K562 (cell line): ENCODE measurements around the gene HOMEZ. TPM values are rescaled to one million over a fixed set of nuclear protein-coding genes. Genes with fewer than 3 reads are reported as not detected.

Experiments used
- ATAC-seq: fragments of 200-7000 bp; cut with Tn5 transposase; 3 replicates; pipeline ENCODE4 v1.9.1; 2020; ENCODE audit warnings: moderate library complexity
- BruUV-seq: library from RNA; stranded (reverse); fragments of 400-500 nt; replicated peaks from 2 replicates; lab custom pipeline; 2021; lab: Mats Ljungman, UMichigan
- CTCF ChIA-PET: fragments of 300-600 bp; formaldehyde crosslinking; extraction: SDS; loops from one replicate; lab custom pipeline; 2021; ENCODE audit warnings: low intra/inter-chr PET ratio; lab: Yijun Ruan, JAX
- POLR2A ChIA-PET: fragments of 300-600, 350-650 bp; sonication (Branson Sonifier 250); formaldehyde crosslinking; extraction: SDS; loops from one replicate; lab custom pipeline; 2021; ENCODE audit warnings: antibody characterized with exemption, inconsistent platforms; lab: Yijun Ruan, JAX
- DNase-seq, 4 experiments: peaks; one replicate each; pipeline versions ENCODE4 v3.0.0 to v3.0.0-alpha.2; 2011 to 2018; ENCODE audit warnings: low spot score in 3 of 4, mixed read lengths in 3 of 4; ENCODE audit errors: extremely low read depth in 1 of 4
- FAIRE-seq: peaks from 2 replicates; lab custom pipeline; 2011; peaks lifted over from hg19 to GRCh38; lab: Jason Lieb, UNC
- H2AFZ ChIP-seq: 2 replicates; pipeline ENCODE4 v1.6.0; 2011; ENCODE audit warnings: low read depth, low read length, control low read depth, inconsistent platforms
- H3K27ac ChIP-seq: fragments of 200-600 bp; 3 replicates; pipeline ENCODE4 v1.8.0; 2011; ENCODE audit warnings: low read depth, mild to moderate bottlenecking, control low read depth, inconsistent platforms, low read length, moderate library complexity, mixed read lengths; ENCODE audit errors: extremely low read depth
- H3K27me3 ChIP-seq, 2 experiments: fragments of 300-600 bp in 1 of 2; 2 replicates in 1 of 2; 3 replicates in 1 of 2; pipeline versions ENCODE4 v1.6.0 to v1.8.0; 2011; ENCODE audit warnings: inconsistent platforms in 2 of 2, low read length in 2 of 2, mild to moderate bottlenecking in 1 of 2, mixed read lengths in 1 of 2, moderate library complexity in 1 of 2; ENCODE audit not compliant: control insufficient read depth in 2 of 2, insufficient read depth in 2 of 2
- H3K36me3 ChIP-seq: fragments of 300-600 bp; 3 replicates; pipeline ENCODE4 v1.8.0; 2011; ENCODE audit warnings: mild to moderate bottlenecking, low read length, inconsistent platforms; ENCODE audit not compliant: control insufficient read depth, insufficient read depth
- H3K4me1 ChIP-seq, 2 experiments: fragments of 200-600 bp in 1 of 2; replicated peaks in 1 of 2; 2 replicates in 1 of 2; 3 replicates in 1 of 2; pipeline versions ENCODE4 v1.5.1 to v1.8.0; 2011; ENCODE audit warnings: inconsistent platforms in 2 of 2, low read length in 2 of 2, mild to moderate bottlenecking in 1 of 2, mixed read lengths in 1 of 2, moderate library complexity in 1 of 2; ENCODE audit not compliant: control insufficient read depth in 2 of 2, insufficient read depth in 2 of 2
- H3K4me2 ChIP-seq: 2 replicates; pipeline ENCODE4 v1.6.1; 2011; ENCODE audit warnings: low read length, control low read depth, inconsistent platforms, mixed read lengths; ENCODE audit not compliant: insufficient read depth
- H3K4me3 ChIP-seq: fragments of 200-600 bp; sonication (generic), shearing (Covaris generic); 2 replicates; pipeline ENCODE4 v1.5.1; 2016; ENCODE audit warnings: control low read depth, inconsistent platforms
- H3K79me2 ChIP-seq: fragments of 200-600 bp; 3 replicates; pipeline ENCODE4 v1.8.0; 2011; ENCODE audit warnings: low read length, inconsistent platforms; ENCODE audit not compliant: control insufficient read depth, insufficient read depth
- H3K9ac ChIP-seq, 2 experiments: 2 replicates each; pipeline versions ENCODE4 v1.6.0 to v1.6.1; 2011; ENCODE audit warnings: low read depth in 2 of 2, low read length in 2 of 2, control low read depth in 1 of 2, inconsistent platforms in 1 of 2, mild to moderate bottlenecking in 1 of 2, mixed read lengths in 1 of 2; ENCODE audit not compliant: insufficient read depth in 1 of 2
- H3K9me1 ChIP-seq: one replicate; pipeline ENCODE4 v1.6.0; 2011; ENCODE audit warnings: inconsistent platforms, mild to moderate bottlenecking, low read length, moderate library complexity; ENCODE audit not compliant: control insufficient read depth, insufficient read depth
- H3K9me3 ChIP-seq: replicated peaks from 2 replicates; pipeline ENCODE4 v1.5.1; 2011; ENCODE audit warnings: low read depth, low read length, inconsistent platforms; ENCODE audit not compliant: control insufficient read depth, insufficient read depth
- H4K20me1 ChIP-seq: replicated peaks from 2 replicates; pipeline ENCODE4 v1.6.1; 2011; ENCODE audit warnings: low read length, inconsistent platforms, mixed read lengths; ENCODE audit not compliant: control insufficient read depth, insufficient read depth
- ILF3 ChIP-seq: fragments of 450-650 bp; IDR thresholded peaks from 2 replicates; pipeline ENCODE4 v1.6.1; 2018; ENCODE audit warnings: antibody characterized with exemption, mild to moderate bottlenecking, moderate library complexity, borderline replicate concordance
- POLR2G ChIP-seq: fragments of 200-400 bp; formaldehyde crosslinking; IDR thresholded peaks from 2 replicates; pipeline ENCODE4 v1.6.1; 2017; ENCODE audit warnings: low read depth, mild to moderate bottlenecking, antibody characterized with exemption, low read length, moderate library complexity
- RBFOX2 ChIP-seq: fragments of 200-400 bp; formaldehyde crosslinking; IDR thresholded peaks from 2 replicates; pipeline ENCODE4 v1.6.1; 2017; ENCODE audit warnings: low read depth, mild to moderate bottlenecking, low read length, moderate library complexity
- WGBS: fragments of 100-300 bp; shearing (Covaris generic); methylation state at CpG from one replicate; pipeline ENCODE4 v1.1.6; 2016; ENCODE audit warnings: low coverage, mixed read lengths; ENCODE audit not compliant: insufficient coverage; ENCODE audit errors: missing lambda C conversion rate; 5-methylcytosine and 5-hydroxymethylcytosine counted together
- in situ Hi-C: fragments of 300-500 bp; cut with MboI; formaldehyde crosslinking; loops from 4 replicates; pipeline ENCODE4 v1.15.0; 2018; ENCODE audit warnings: inconsistent platforms, mixed read lengths
- intact Hi-C: fragments of 100-400 bp; cut with micrococcal nuclease; formaldehyde crosslinking; loops from 2 replicates; pipeline ENCODE4 v1.14.2; 2022
- polyA plus RNA-seq, 8 experiments: library from polyadenylated mRNA; depleted of rRNA in 4 of 8; stranded (reverse) in 5 of 8; unstranded in 3 of 8; fragments of >200 nt; fragmentation: Nextera tagmentation in 2 of 8; fragmentation: Illumina TruSeq in 1 of 8; extraction: Ambion mirVana in 2 of 8; extraction: Trizol in 1 of 8; gene quantifications; 2 replicates each; pipeline versions ENCODE4 v1.2.1 to v1.2.3, GENCODE V29; 2011 to 2014; ENCODE audit warnings: inconsistent platforms in 1 of 8, missing spikeins in 1 of 8
- total RNA-seq, 7 experiments: library from RNA; depleted of rRNA in 6 of 7; stranded (reverse); fragments of >200 nt in 6 of 7; fragmentation: Illumina TruSeq in 2 of 7; extraction: Trizol in 2 of 7; gene quantifications; 2 replicates each; pipeline versions ENCODE4 v1.2.1 to v1.2.3, GENCODE V29; 2011 to 2021; ENCODE audit warnings: low replicate concordance in 1 of 7

Gene HOMEZ
- total and polyA plus RNA-seq, 9 of the 15 experiments (the other 6 are each of a cell fraction or from before 2014, with no cell fraction given): 3.0 to 30.2 (median 16.9) TPM

- H3K36me3 ChIP-seq: peaks cover 58% of the 10 kb centered on the region; the same call in 2 of the 3 replicates
These were observed 38.0 kb upstream of the HOMEZ start for GRCh38 chr14:23323838-23324454.

More at GRCh38 chr14:23323838-23324454, 38.0 kb upstream of the HOMEZ start:
- Histone ChIP-seq H3K27ac (no peak overlapping the region; the same call in 2 of the 3 replicates), H3K4me1 (peaks cover 11 to 17% of the 10 kb centered on the region in 2 experiments; a peak in 4 of 5 replicates)
- 0 out of 2 replicates have a peak, but pooled peaks have one; percentile 36 for TF ChIP-seq POLR2G
- TF ChIP-seq RBFOX2: peak; percentile 64
- TF ChIP-seq ILF3: no peak
- TF ChIP-seq, all 486 proteins: peak for 2
- Histone ChIP-seq H3K79me2 (peaks cover 34% of the 10 kb centered on the region), H3K27me3 (no peaks in the 10 kb centered on the region), H3K9me3 (no peaks in the 10 kb centered on the region), H3K4me3 (no peak overlapping the region), H2AFZ (no peak overlapping the region), H3K4me2 (no peak overlapping the region), H3K9ac (no peak overlapping the region), H3K9me1 (no peaks in the 10 kb centered on the region), H4K20me1 (no peaks in the 10 kb centered on the region; the same call in 1 of the 2 replicates)
- DNase-seq: no peak
- CTCF ChIA-PET: no interaction called here
- in situ Hi-C loops (no loop called here), intact Hi-C loops (loop anchor here (2.0 to 10.0 kb wide), 3 partner anchors 59 to 231 kb away; partner anchors contain the start of genes THTPA and ZFHX2)
- no peak for ATAC-seq
- POLR2A ChIA-PET: interaction anchor here (0.6 to 2.7 kb wide), 2 partner anchors 22 to 43 kb away, joined by 4 to 12 read pairs; no protein-coding TSS in a partner anchor
- no peak for FAIRE-seq
- 88% methylated on average over 12 of the region's 18 CpGs for WGBS
- no TSS peak for BruUV-seq
